Esophagus muscularis mucosa (tissue), 3 donors: Measurements from ENCODE around the gene MRPL32.

ENCODE experiments used
- POLR2A ChIP-seq: fragments of 450-650 bp; IDR thresholded peaks from one replicate; pipeline ENCODE4 v1.6.1; 2017; ENCODE audit warnings: antibody characterized with exemption, moderate library complexity, mild to moderate bottlenecking, low read depth
- POLR2AphosphoS5 ChIP-seq, 2 donors: sonication (generic); formaldehyde crosslinking; IDR thresholded peaks; one replicate each; pipeline ENCODE4 v1.6.1; 2017; ENCODE audit warnings: antibody characterized with exemption in 2 of 2
- TF ChIP-seq, protein P1 (sequence below), 3 experiments: fragments of 200-600 bp in 2 of 3; fragments of 450-650 bp in 1 of 3; sonication (generic) in 2 of 3; IDR thresholded peaks; one replicate each; pipeline ENCODE4 v1.5.1; 2017 to 2019; ENCODE audit warnings: antibody characterized with exemption in 3 of 3, mild to moderate bottlenecking in 2 of 3, moderate library complexity in 1 of 3

DNA sequence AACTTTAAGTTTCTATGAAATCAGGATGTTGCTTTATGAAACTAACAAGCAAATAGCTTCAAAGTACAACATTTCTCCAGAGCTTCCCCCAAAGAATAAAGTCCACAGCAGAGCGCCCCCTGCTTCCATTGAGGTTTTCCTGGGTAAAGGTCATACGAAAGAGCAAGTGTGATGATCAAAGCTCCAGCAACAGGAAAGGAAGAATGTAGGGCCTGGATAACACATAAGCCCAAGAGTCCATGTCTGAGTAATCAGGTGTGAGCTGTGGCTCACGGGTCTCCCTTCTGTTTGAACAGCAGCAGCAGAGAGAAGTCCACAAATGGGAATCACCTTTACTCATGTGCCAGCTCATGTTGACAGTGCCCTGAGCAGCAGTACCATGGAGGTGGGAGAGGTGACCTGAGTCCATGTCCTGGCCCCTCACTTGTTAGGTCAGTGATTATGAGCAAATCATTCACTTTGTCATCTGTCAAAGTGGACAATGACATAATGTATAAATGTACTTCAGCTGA is 50.5 kb downstream of the MRPL32 start:
- TF ChIP-seq POLR2AphosphoS5 (IDR thresholded peaks at IDR 0.05) = no peak
- no peak for TF ChIP-seq POLR2A
- TF ChIP-seq, protein P1, sequence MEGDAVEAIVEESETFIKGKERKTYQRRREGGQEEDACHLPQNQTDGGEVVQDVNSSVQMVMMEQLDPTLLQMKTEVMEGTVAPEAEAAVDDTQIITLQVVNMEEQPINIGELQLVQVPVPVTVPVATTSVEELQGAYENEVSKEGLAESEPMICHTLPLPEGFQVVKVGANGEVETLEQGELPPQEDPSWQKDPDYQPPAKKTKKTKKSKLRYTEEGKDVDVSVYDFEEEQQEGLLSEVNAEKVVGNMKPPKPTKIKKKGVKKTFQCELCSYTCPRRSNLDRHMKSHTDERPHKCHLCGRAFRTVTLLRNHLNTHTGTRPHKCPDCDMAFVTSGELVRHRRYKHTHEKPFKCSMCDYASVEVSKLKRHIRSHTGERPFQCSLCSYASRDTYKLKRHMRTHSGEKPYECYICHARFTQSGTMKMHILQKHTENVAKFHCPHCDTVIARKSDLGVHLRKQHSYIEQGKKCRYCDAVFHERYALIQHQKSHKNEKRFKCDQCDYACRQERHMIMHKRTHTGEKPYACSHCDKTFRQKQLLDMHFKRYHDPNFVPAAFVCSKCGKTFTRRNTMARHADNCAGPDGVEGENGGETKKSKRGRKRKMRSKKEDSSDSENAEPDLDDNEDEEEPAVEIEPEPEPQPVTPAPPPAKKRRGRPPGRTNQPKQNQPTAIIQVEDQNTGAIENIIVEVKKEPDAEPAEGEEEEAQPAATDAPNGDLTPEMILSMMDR (IDR thresholded peaks at IDR 0.05) = no peak
